NT2/D1 (cell line): ENCODE measurements around the gene MAP4K2.

Experiments used
- SUZ12 ChIP-seq: IDR thresholded peaks from 2 replicates; pipeline ENCODE4 v1.6.1; 2011; ENCODE audit not compliant: insufficient read length, insufficient read depth; ENCODE audit errors: extremely low read depth
- ZNF274 ChIP-seq: IDR thresholded peaks from 2 replicates; pipeline ENCODE4 v1.6.1; 2011; ENCODE audit warnings: mild to moderate bottlenecking, low read depth, low read length

DNA sequence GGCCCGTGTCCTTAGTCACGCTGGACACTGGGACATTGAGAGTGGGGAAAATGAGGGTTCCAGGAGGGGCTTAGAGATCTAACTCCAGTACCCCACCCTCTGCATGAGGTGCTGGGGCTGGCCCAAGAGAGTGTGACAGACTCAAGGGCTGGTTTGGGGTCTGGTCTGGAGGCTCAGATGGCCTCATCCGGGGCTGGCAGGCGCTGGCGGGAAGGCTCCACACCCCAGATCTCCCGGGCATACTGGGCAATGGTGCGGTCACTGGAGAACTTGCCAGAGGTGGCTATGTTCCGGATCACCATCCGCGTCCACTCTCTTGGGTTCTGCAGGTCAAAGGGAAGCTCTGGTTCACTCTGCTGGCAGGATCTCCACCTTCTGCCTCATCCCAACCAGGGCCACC, 56.5 kb downstream of the MAP4K2 start:
- TF ChIP-seq SUZ12 (no peak), ZNF274 (no peak)
